ENCODE data around the gene ALLC.

- TF ChIP-seq CTCF (IDR thresholded peaks at IDR 0.05) (no peak), POLR2A (IDR thresholded peaks at IDR 0.05) (no peak), POLR2AphosphoS5 (IDR thresholded peaks at IDR 0.05) (no peak)
These were observed 50.6 kb downstream of the ALLC start for GRCh38 chr2:3708576-3708975.

Data from prostate gland (tissue), 2 donors.